ENCODE results near the gene ANKRD11. TPM values are rescaled to one million over a fixed set of nuclear protein-coding genes. Genes with fewer than 3 reads are reported as not detected.
"Not testable (repeated sequence)": the region's sequence is repeated elsewhere in the genome, so short reads cannot be mapped to it uniquely, and the experiment has no call there.

ANKRD11 gene
- total RNA-seq, 2 experiments from 2014 or later: 157 to 175 TPM

- H3K4me3 Mint-ChIP-seq: no peak overlapping the region
- POLR2A ChIA-PET: interaction anchor here (0.7 to 1.0 kb wide), 2 partner anchors 15 to 16 kb away, joined by 3 read pairs; no protein-coding TSS in a partner anchor
- ATAC-seq: no peak
- H3K4me1 Mint-ChIP-seq (ENCODE audit: low read depth): peaks cover 82% of the 10 kb centered on the region
- CTCF ChIA-PET: interaction anchor here (1.0 to 2.2 kb wide), 9 partner anchors 8 to 176 kb away, joined by 3 to 5 read pairs (median 4); no protein-coding TSS in a partner anchor
- H3K9me3 Mint-ChIP-seq (ENCODE audit: insufficient read depth): no peaks in the 10 kb centered on the region
- no peaks in the 10 kb centered on the region for H3K27me3 Mint-ChIP-seq (ENCODE audit: low read depth)
- no peak overlapping the region for H3K27ac Mint-ChIP-seq
- DNase-seq: no peak
- peaks cover 11% of the 10 kb centered on the region for H3K36me3 Mint-ChIP-seq (ENCODE audit: low read depth)
Observed at GRCh38 chr16:89332902-89333245, 157.5 kb downstream of the ANKRD11 start.

GRCh38 chr16:89332243-89332901 lies 158.0 kb downstream of the ANKRD11 start:
- ChIA-PET CTCF (interaction anchor here (1.0 to 2.2 kb wide), 8 partner anchors 9 to 177 kb away, joined by 3 to 5 read pairs (median 4); no protein-coding TSS in a partner anchor), POLR2A (interaction anchor here (0.7 to 1.0 kb wide), 4 partner anchors 15 to 151 kb away, joined by 3 to 4 read pairs (median 3); no protein-coding TSS in a partner anchor)
- peak overlapping the region; percentile 54 for H3K27ac Mint-ChIP-seq
- no peak for ATAC-seq
- peaks cover 83% of the 10 kb centered on the region for H3K4me1 Mint-ChIP-seq (ENCODE audit: low read depth)
- H3K36me3 Mint-ChIP-seq (ENCODE audit: low read depth): peaks cover 15% of the 10 kb centered on the region
- no peaks in the 10 kb centered on the region for H3K9me3 Mint-ChIP-seq (ENCODE audit: insufficient read depth)
- H3K27me3 Mint-ChIP-seq (ENCODE audit: low read depth): no peaks in the 10 kb centered on the region
- peak overlapping the region; percentile 17 for H3K4me3 Mint-ChIP-seq
- no peak for DNase-seq

- H3K36me3 Mint-ChIP-seq (ENCODE audit: low read depth): peaks cover 17% of the 10 kb centered on the region
- peak; percentile 72 for DNase-seq
- CTCF ChIA-PET: interaction anchor here (0.9 to 2.2 kb wide), 5 partner anchors 9 to 176 kb away, joined by 3 to 5 read pairs (median 4); no protein-coding TSS in a partner anchor
- H3K27ac Mint-ChIP-seq: peak overlapping the region; percentile 78
- peak; percentile 49 for ATAC-seq
- no peaks in the 10 kb centered on the region for H3K27me3 Mint-ChIP-seq (ENCODE audit: low read depth)
- H3K4me3 Mint-ChIP-seq: peak overlapping the region; percentile 55
- peaks cover 87% of the 10 kb centered on the region for H3K4me1 Mint-ChIP-seq (ENCODE audit: low read depth)
- POLR2A ChIA-PET: interaction anchor here (0.7 to 1.0 kb wide), 3 partner anchors 15 to 152 kb away, joined by 3 to 4 read pairs (median 3); no protein-coding TSS in a partner anchor
- H3K9me3 Mint-ChIP-seq (ENCODE audit: insufficient read depth): no peaks in the 10 kb centered on the region
Observed at GRCh38 chr16:89331371-89332109, 158.8 kb downstream of the ANKRD11 start.

GRCh38 chr16:89330177-89330856 lies 160.0 kb downstream of the ANKRD11 start:
- peak overlapping the region; percentile 43 for H3K4me3 Mint-ChIP-seq
- no peaks in the 10 kb centered on the region for H3K27me3 Mint-ChIP-seq (ENCODE audit: low read depth)
- H3K4me1 Mint-ChIP-seq (ENCODE audit: low read depth): peaks cover 89% of the 10 kb centered on the region
- H3K36me3 Mint-ChIP-seq (ENCODE audit: low read depth): peaks cover 23% of the 10 kb centered on the region
- peak; percentile 69 for ATAC-seq
- DNase-seq: peak; percentile 62
- no peaks in the 10 kb centered on the region for H3K9me3 Mint-ChIP-seq (ENCODE audit: insufficient read depth)
- H3K27ac Mint-ChIP-seq: peak overlapping the region; percentile 78
- POLR2A ChIA-PET: interaction anchor here (1.5 kb wide), 1 partner anchor 14 kb away, joined by 6 read pairs; no protein-coding TSS in a partner anchor
- CTCF ChIA-PET: no interaction called here

- ATAC-seq; H3K27me3 Mint-ChIP-seq (ENCODE audit: low read depth); H3K9me3 Mint-ChIP-seq (ENCODE audit: insufficient read depth); CTCF ChIA-PET; DNase-seq: not testable (repeated sequence)
- POLR2A ChIA-PET: interaction anchor here (1.5 kb wide), 1 partner anchor 14 kb away, joined by 6 read pairs; no protein-coding TSS in a partner anchor
- H3K4me3 Mint-ChIP-seq: peak overlapping the region; percentile 43
- H3K36me3 Mint-ChIP-seq (ENCODE audit: low read depth): peaks cover 26% of the 10 kb centered on the region
- peak overlapping the region; percentile 78 for H3K27ac Mint-ChIP-seq
- H3K4me1 Mint-ChIP-seq (ENCODE audit: low read depth): peaks cover 89% of the 10 kb centered on the region
Observed at GRCh38 chr16:89329830-89330176, 160.6 kb downstream of the ANKRD11 start.

- Mint-ChIP-seq H3K36me3 (ENCODE audit: low read depth) (peaks cover 28% of the 10 kb centered on the region), H3K4me1 (ENCODE audit: low read depth) (peaks cover 90% of the 10 kb centered on the region), H3K27ac (peak overlapping the region; percentile 30)
- H3K9me3 Mint-ChIP-seq (ENCODE audit: insufficient read depth); H3K27me3 Mint-ChIP-seq (ENCODE audit: low read depth); CTCF ChIA-PET; POLR2A ChIA-PET; H3K4me3 Mint-ChIP-seq; ATAC-seq; DNase-seq: not testable (repeated sequence)
Observed at GRCh38 chr16:89328412-89329400, 161.7 kb downstream of the ANKRD11 start.

GRCh38 chr16:89326721-89327120 lies 163.6 kb downstream of the ANKRD11 start:
- H3K9me3 Mint-ChIP-seq (ENCODE audit: insufficient read depth): no peaks in the 10 kb centered on the region
- peak overlapping the region; percentile 64 for H3K27ac Mint-ChIP-seq
- POLR2A ChIA-PET: interaction anchor here (1.1 kb wide), 1 partner anchor 12 kb away, joined by 3 read pairs; no protein-coding TSS in a partner anchor
- H3K4me1 Mint-ChIP-seq (ENCODE audit: low read depth): peaks cover 91% of the 10 kb centered on the region
- no peak for ATAC-seq
- H3K36me3 Mint-ChIP-seq (ENCODE audit: low read depth): peaks cover 37% of the 10 kb centered on the region
- DNase-seq: no peak
- CTCF ChIA-PET: interaction anchor here (0.7 to 1.4 kb wide), 2 partner anchors 11 to 36 kb away, joined by 3 read pairs; no protein-coding TSS in a partner anchor
- no peaks in the 10 kb centered on the region for H3K27me3 Mint-ChIP-seq (ENCODE audit: low read depth)
- H3K4me3 Mint-ChIP-seq: no peak overlapping the region

- POLR2A ChIA-PET: no interaction called here
- Mint-ChIP-seq H3K4me1 (ENCODE audit: low read depth) (peaks cover 90% of the 10 kb centered on the region), H3K4me3 (no peak overlapping the region), H3K36me3 (ENCODE audit: low read depth) (peaks cover 37% of the 10 kb centered on the region), H3K9me3 (ENCODE audit: insufficient read depth) (no peaks in the 10 kb centered on the region), H3K27me3 (ENCODE audit: low read depth) (no peaks in the 10 kb centered on the region), H3K27ac (peak overlapping the region; percentile 64)
- ATAC-seq (no peak), DNase-seq (peak; percentile 40)
- CTCF ChIA-PET: interaction anchor here (0.7 to 1.4 kb wide), 2 partner anchors 10 to 36 kb away, joined by 3 read pairs; no protein-coding TSS in a partner anchor
Observed at GRCh38 chr16:89325861-89326471, 164.4 kb downstream of the ANKRD11 start.

- ChIA-PET POLR2A (no interaction called here), CTCF (interaction anchor here (0.6 to 0.9 kb wide), 2 partner anchors 9 to 32 kb away, joined by 3 to 4 read pairs; no protein-coding TSS in a partner anchor)
- Mint-ChIP-seq H3K27ac (peak overlapping the region; percentile 64), H3K36me3 (ENCODE audit: low read depth) (peaks cover 37% of the 10 kb centered on the region), H3K9me3 (ENCODE audit: insufficient read depth) (no peaks in the 10 kb centered on the region), H3K4me3 (no peak overlapping the region), H3K27me3 (ENCODE audit: low read depth) (no peaks in the 10 kb centered on the region), H3K4me1 (ENCODE audit: low read depth) (peaks cover 92% of the 10 kb centered on the region)
- ATAC-seq (no peak), DNase-seq (no peak)
Observed at GRCh38 chr16:89324056-89325010, 166.0 kb downstream of the ANKRD11 start.

All from activated CD8-positive, alpha-beta T cell treated with anti-CD3 and anti-CD28 coated beads, Interleukin-2, amount 10 ng/mL, durations not matched to agents 7 days and 5 days (primary cell).